HG03108 (cell line): ENCODE results near the gene KIF16B.

Experiments used
- ATAC-seq: cut with Tn5 transposase; IDR thresholded peaks from one replicate; pipeline ENCODE4 v1.9.1; 2021; ENCODE audit warnings: moderate library complexity; ENCODE audit not compliant: unreplicated experiment

KIF16B gene, protein sequence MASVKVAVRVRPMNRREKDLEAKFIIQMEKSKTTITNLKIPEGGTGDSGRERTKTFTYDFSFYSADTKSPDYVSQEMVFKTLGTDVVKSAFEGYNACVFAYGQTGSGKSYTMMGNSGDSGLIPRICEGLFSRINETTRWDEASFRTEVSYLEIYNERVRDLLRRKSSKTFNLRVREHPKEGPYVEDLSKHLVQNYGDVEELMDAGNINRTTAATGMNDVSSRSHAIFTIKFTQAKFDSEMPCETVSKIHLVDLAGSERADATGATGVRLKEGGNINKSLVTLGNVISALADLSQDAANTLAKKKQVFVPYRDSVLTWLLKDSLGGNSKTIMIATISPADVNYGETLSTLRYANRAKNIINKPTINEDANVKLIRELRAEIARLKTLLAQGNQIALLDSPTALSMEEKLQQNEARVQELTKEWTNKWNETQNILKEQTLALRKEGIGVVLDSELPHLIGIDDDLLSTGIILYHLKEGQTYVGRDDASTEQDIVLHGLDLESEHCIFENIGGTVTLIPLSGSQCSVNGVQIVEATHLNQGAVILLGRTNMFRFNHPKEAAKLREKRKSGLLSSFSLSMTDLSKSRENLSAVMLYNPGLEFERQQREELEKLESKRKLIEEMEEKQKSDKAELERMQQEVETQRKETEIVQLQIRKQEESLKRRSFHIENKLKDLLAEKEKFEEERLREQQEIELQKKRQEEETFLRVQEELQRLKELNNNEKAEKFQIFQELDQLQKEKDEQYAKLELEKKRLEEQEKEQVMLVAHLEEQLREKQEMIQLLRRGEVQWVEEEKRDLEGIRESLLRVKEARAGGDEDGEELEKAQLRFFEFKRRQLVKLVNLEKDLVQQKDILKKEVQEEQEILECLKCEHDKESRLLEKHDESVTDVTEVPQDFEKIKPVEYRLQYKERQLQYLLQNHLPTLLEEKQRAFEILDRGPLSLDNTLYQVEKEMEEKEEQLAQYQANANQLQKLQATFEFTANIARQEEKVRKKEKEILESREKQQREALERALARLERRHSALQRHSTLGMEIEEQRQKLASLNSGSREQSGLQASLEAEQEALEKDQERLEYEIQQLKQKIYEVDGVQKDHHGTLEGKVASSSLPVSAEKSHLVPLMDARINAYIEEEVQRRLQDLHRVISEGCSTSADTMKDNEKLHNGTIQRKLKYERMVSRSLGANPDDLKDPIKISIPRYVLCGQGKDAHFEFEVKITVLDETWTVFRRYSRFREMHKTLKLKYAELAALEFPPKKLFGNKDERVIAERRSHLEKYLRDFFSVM (N-terminal part only)

DNA sequence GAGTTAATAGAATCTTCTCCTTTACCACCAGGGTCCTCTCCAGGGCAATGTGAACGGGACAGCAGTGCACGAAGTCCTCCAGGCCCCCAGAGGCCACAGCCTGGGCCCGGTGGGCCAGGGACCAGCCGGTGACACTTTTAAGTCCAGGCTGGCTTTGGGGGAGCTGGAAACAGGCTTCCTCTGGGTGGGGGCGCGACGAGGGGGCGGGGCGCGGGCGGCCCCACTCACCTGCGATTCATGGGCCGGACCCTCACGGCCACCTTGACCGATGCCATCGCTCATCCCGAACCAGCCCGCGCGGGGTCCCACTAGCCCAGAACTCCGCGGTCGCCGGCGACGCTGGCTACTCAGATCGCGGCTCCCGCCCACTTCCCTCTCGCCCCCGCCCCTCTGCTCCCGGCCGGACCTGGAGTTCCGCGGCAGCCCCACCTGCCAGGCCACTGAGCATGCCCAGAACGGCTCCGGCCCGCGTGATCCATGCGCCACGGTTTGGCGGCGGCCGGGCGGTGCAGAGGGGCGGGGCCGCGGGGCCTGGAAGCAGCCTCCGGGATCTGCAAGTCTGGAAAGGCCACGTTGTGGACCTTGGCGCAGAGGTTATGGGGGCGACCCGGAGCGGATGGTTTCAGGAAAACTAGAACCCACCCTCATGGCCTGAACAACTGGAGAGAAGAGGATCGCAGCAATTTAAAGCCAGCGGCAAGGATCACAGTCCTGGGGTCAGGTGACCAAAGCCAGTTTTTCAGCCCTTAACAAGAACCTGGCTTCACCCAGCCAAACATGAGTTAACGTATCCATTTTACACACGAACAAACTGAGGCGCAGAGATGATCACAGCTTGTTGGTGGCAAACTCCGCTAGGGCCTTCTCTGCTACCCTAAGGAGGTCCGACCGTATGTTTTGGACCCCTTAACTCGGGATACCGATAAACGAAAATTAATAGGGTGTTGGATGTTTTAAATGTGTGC is at the start of gene KIF16B:
Gene KIF16B (minus strand): TSS at position 448 of the 965 bp plus-strand sequence. CDS start 173 bp downstream, at position 275.
- peak; percentile 81 for ATAC-seq

- no peak for ATAC-seq
Observed at GRCh38 chr20:16622501-16622900, 49.3 kb upstream of the KIF16B start.

DNA sequence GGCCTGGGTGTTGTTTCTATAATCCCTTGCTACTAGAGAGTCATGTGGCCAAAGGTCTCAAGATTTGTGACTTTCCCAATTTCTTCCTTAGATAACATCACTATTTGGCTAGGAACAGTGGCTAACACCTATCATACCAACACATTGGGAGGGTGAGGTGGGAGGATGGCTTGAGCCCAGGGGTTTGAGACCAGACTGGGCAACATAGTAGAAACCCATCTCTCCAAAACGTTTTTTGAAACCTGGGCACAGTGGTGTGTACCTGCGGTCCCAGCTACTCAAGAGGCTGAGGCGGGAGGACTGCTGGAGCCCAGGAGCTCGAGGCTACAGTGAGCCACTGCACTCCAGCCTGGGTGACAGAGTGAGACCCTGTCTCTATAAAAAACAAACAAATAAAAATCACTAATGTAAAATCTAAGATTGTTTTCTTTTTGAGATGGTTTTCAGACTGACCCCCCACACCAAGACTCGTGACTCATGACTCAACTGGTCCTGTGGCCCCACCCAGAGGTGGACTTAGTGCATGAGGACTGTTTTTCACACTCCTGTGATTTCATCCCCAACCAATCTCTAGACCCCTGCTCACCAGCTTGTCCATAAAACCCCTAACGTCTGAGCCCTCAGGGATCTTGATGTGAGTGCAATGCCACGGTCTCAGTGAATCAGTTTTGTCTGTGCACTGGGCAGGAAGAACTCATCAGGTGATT is 48.3 kb upstream of the KIF16B start:
- no peak for ATAC-seq

- no peak for ATAC-seq
Observed at GRCh38 chr20:16620961-16621360, 47.7 kb upstream of the KIF16B start.

DNA sequence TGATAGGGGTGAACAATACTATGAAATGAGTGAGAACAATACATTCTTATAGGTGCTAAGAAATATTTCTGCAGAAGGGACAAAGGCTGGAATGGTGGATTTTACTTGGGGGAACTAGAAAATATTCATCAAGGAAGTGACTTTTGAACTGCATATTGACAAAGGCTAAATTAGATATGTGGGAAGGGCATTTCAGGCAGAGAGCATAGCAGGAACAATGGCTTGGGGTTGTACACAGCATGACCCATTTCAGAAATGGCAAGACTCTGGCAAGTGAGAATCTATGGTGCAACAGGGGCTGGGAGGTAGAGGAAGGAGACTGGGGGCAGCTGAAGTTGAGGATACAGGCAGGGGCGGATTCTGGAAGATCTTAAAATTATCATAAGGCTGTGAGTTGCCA is 46.7 kb upstream of the KIF16B start:
- ATAC-seq: no peak

GRCh38 chr20:16617056-16617455 is 43.8 kb upstream of the KIF16B start:
- no peak for ATAC-seq

DNA sequence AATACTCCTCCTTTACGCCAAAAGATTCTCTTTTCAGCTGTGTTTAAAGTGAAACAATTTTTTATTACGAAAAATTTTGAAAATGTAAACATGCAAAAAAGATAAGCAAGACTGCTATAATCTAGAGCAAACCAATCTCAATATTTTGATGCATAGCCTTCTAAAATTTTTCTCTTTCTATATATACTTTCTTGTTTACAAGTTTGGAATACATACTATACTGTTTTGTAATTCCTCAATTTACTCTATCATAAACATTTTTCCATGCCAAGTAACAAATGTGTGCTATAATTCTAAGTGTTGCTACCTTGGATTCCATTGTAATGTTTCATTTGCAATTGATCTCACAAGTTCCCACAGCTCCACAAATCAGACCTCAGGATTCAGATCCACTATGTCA is 43.1 kb upstream of the KIF16B start:
- ATAC-seq: no peak

DNA sequence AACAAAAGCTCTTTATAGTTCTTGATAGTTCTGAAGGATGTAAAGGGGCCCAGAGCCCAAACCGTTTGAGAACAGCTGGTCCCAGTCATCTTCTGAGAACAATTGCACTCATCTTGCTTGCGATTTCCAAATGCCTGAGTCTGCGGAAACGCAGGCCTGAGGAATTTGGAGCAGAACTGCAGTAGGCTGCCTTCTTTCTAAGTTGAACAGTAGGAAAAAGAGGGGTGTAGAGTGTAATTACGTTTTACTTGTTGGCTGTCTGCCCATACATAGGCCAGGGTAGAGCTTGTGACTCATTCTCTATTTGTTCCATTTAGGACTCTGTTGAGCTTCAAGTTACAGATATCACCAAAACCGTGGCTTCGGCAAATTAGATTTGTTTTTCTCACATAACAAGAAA is 42.0 kb upstream of the KIF16B start:
- ATAC-seq: no peak

- ATAC-seq: no peak
Observed at GRCh38 chr20:16613954-16614353, 40.7 kb upstream of the KIF16B start.

DNA sequence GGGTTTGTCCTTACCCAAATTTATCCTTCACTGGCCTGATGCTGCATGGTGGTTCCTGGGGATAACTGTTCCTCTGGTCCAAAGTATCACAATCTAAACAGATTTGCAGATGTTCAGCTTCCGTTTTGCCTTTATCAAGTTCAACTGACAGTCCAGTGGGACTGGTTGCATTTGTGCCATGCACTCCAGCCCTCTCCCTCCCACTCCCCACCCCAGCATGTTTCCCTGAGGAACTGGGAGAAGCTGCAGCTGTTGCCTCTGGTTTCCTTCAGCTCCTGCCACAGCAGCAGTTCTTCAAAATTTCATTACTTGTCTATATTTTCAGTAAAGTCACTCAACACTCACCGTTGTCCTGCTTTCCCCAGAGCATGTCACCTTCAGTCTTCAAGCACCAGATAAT is 39.5 kb upstream of the KIF16B start:
- ATAC-seq: no peak

GRCh38 chr20:16611817-16612216 is 38.6 kb upstream of the KIF16B start:
- no peak for ATAC-seq

DNA sequence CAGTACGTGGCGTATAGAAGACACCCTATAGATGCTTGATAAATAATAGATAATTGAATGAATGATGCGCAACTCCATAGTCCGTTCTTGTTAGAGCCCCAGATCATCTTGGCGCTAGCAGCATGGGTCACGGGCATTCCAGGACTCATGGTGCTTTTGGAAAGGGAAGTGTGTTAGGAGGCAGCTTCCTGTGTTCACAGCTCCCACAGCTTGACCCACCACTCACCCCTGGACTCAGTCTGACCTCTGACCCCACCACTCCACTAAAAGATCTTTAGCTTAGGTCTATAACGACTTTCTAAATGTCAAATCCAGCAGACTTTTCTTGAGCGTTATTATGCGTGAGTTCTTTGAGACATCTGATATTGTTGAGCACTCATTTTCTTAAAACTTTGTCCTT is 35.8 kb upstream of the KIF16B start:
- no peak for ATAC-seq

DNA sequence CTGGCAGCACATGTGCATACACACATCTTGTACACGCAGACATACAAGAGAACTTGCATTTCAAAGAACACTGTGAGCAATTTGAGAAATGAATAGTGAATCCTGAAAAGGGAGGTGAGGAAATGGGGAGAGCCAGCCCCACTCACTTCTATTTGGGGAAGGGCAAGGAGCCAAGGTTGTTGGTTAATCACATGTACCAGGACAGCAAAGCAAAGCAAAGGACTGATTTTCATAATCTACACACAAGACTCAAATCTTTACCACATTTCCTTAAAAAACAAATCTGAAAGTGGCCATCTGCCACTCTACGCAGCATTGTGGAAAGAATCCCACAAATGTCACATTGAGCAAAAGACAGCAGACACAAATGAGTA is 35.0 kb upstream of the KIF16B start:
- no peak for ATAC-seq

DNA sequence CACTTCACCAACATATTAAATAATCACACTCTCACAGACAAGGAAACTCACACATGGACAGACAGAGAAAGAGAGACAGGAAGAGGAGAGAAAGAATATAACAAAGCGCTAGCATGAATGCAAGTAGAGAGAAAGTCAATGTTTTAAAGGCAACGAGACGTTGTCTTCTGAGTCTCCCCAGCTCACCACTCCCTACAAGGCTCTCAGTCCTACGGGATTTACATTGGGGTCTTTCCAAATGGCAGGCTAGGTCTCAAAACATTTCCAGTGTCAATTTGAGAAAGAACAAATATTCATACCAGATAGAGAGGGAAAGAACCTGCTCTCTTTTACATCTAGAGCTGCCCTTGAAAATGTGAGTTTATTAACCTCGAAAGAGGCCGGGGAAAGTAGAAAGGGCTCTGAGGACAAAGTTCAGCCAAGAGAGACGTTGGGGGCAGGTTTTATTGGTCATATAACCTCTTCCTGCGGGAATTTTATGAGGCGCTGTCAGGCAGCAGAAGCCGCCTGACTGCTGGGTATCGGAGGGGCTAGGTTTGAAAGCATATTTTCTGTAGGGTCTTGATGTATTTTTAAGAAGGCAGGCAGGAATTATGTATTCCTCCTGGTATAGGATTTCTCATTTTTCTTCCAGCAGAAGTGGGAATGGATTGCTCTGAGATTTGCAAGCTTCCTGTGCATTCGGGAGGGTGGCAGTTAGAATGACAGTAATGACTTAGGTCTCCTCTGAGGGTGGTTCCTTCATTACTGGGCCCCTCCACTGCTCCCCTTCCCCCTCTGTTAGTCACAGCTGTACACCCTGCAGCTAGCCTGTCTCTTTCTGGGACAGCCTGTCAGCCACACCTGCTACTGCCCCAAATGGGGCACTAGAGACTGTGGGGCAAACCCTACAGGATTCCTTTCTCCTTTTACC is 34.4 kb upstream of the KIF16B start:
- ATAC-seq: no peak

GRCh38 chr20:16606468-16607070 is 33.3 kb upstream of the KIF16B start:
- ATAC-seq: no peak

- ATAC-seq: no peak
Observed at GRCh38 chr20:16601047-16601446, 27.8 kb upstream of the KIF16B start.

GRCh38 chr20:16599257-16599656 is 26.0 kb upstream of the KIF16B start:
- ATAC-seq: no peak

DNA sequence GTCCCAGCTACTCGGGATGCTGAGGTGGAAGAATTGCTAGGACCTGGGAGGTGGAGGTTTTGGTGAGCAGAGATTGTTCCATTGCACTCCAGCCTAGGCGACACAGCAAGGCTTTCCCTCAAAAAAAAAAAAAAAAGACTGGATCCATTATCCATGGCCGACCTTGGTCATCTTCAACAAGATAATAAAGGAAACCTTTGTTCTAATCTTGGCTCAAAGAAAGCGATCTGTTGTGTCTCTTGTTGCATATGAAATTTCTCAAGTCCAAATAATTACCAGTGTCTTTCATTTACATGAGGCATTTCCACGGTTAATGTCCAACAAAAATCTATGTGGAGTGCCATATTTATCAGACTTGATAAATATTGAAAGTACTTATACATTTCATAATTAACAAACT is 23.7 kb upstream of the KIF16B start:
- no peak for ATAC-seq
